Activated naive CD4-positive, alpha-beta T cell treated with anti-CD3 and anti-CD28 coated beads for 36 hours (primary cell): ENCODE data around the gene PDGFRA. TPM values are rescaled to one million over a fixed set of nuclear protein-coding genes. Genes with fewer than 3 reads are reported as not detected.

ENCODE experiments used
- CTCF ChIA-PET: fragments of 350-600 bp; sonication (Branson Sonifier 250); formaldehyde crosslinking; loops from one replicate; lab custom pipeline; 2021; ENCODE audit warnings: antibody characterized with exemption; lab: Charles Lee
- DNase-seq: peaks from one replicate; pipeline ENCODE4 v3.0.0-alpha.2; 2020
- H3K27ac Mint-ChIP-seq: one replicate; pipeline ENCODE4 v1.8.0; 2021; ENCODE audit warnings: mild to moderate bottlenecking, mixed read lengths
- H3K27me3 Mint-ChIP-seq: one replicate; pipeline ENCODE4 v1.8.0; 2021; ENCODE audit warnings: low read depth, mixed read lengths
- H3K36me3 Mint-ChIP-seq: one replicate; pipeline ENCODE4 v1.8.0; 2021; ENCODE audit warnings: low read depth, mixed read lengths
- H3K4me1 Mint-ChIP-seq: one replicate; pipeline ENCODE4 v1.8.0; 2021; ENCODE audit warnings: low read depth, mixed read lengths
- H3K4me3 Mint-ChIP-seq: one replicate; pipeline ENCODE4 v1.8.0; 2021; ENCODE audit warnings: mild to moderate bottlenecking, moderate library complexity, mixed read lengths
- H3K9me3 Mint-ChIP-seq: one replicate; pipeline ENCODE4 v1.8.0; 2021; ENCODE audit warnings: mixed read lengths
- intact Hi-C: fragments of 100-400 bp; cut with micrococcal nuclease; formaldehyde crosslinking; loops from one replicate; pipeline ENCODE4 v1.15.1; 2023
- total RNA-seq, 2 experiments: library from RNA; stranded (reverse); gene quantifications; one replicate each; pipeline ENCODE4 v1.2.3, GENCODE V29; 2021

PDGFRA gene
- total RNA-seq, 2 experiments from 2014 or later, result not detected

DNA sequence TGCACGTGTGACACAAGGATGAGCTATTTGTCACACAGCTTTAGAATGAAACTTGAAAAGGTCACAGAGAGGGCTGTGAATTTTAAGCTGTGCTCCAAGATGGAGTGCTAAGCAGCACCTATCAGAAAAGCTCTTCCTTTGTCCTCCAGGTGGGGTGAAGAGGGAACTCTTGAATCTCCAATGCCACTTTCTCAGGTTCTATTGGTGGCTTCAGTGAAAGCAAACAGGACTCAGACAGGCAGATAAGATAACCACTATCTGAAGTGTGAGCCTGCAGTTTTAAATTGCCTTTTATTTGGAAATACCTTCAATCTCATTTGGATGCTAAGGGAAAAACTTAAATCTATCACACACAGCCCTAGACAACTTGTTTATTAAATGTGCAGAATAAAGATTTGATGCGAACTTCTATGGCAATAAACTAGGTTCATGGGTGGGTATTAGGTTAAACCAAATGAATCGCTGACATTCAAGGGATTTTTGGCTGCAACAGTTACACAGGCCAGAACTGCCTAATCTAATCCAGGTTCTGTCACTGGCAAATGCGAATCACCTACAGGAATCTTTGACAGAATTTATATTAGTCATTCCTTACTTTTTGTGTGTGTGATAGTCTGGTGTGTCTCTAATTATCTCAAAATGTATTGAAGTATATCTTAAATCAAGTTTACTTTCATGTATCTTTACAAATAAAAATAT, 13.6 kb upstream of the PDGFRA start:
- Mint-ChIP-seq H3K27me3 (peaks cover 19% of the 10 kb centered on the region), H3K4me1 (peaks cover 4% of the 10 kb centered on the region), H3K36me3 (no peaks in the 10 kb centered on the region), H3K9me3 (no peaks in the 10 kb centered on the region), H3K4me3 (no peak overlapping the region), H3K27ac (no peak overlapping the region)
- CTCF ChIA-PET, result interaction anchor here (0.5 to 8.8 kb wide), 6 partner anchors 18 to 1008 kb away, joined by 3 to 132 read pairs (median 7); no protein-coding TSS in a partner anchor
- intact Hi-C loops, result loop anchor here (5.0 kb wide), 1 partner anchor 153 kb away; the partner anchor contains the start of gene CHIC2
- no peak for DNase-seq

DNA sequence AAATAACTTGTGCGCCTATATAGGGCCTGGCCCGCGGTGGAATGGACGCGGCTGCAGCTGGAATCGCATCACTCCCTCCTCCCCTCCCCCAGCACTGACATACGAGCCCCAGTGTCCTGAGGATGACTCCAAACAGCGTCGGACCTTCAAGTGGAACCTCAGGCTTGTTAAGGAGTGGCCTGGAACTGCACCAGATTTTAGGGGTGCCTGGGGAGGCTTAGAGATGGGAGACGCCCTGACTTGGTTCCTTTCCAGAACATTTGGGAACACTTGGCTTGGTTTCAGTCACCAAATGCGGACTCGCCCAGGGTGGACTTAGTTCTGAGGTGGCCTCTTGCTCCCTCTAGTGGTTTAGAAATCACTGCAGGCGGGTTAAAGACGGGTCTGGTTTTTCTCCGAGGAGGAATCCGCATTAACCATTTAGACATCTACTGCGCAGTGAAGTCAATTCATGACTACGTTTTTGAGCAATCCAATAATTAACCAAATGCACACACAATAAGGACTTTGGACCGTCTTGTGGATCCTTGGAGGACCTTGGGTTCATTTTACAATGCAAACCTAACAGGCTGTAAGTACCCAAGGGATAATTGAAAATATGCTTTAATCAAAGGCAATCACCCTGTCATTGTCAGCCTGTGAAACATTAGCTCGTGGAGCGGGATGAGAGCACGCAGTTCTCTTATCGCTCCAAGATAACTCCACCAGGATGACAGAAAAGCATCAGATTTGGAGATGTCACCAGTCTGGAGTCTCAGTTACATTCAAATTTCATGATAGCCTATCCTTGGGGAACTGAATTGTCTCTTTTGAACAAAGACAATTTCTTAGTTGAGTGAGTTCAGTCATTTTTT, 11.2 kb upstream of the PDGFRA start:
- H3K4me1 Mint-ChIP-seq, result peaks cover 4% of the 10 kb centered on the region
- H3K9me3 Mint-ChIP-seq, result no peaks in the 10 kb centered on the region
- CTCF ChIA-PET, result interaction anchor here (0.7 to 8.8 kb wide), 13 partner anchors 9 to 1143 kb away, joined by 3 to 132 read pairs (median 3); no protein-coding TSS in a partner anchor
- intact Hi-C loops, result loop anchor here (1.0 to 5.0 kb wide), 4 partner anchors 15 to 310 kb away; partner anchors contain the start of gene CHIC2
- H3K4me3 Mint-ChIP-seq, result peak overlapping the region; percentile 22
- H3K27me3 Mint-ChIP-seq, result peaks cover 29% of the 10 kb centered on the region
- peak; percentile 70 for DNase-seq
- no peak overlapping the region for H3K27ac Mint-ChIP-seq
- no peaks in the 10 kb centered on the region for H3K36me3 Mint-ChIP-seq

DNA sequence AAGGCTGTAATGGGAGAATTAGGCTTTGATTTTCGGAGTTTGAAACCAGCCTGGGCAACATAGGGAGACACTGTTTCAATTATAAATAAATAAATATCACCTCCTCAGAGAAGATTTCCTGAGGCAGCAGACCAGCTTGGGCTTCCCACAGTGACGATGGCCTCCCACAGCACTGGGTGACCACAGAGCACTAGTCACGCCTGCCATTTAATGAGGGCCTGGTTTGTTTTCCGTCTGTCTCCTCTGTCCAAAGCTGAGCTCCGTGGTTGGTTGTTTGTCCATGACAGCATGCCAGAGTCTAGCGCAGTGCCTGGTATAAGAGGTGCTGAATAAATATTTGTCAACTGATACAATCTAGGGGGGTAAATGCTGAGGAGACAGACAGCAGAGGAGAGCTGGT, 10.4 kb upstream of the PDGFRA start:
- CTCF ChIA-PET, result interaction anchor here (0.7 to 8.8 kb wide), 10 partner anchors 9 to 1144 kb away, joined by 3 to 132 read pairs (median 3); no protein-coding TSS in a partner anchor
- Mint-ChIP-seq H3K4me1 (peaks cover 4% of the 10 kb centered on the region), H3K27me3 (peaks cover 29% of the 10 kb centered on the region), H3K27ac (no peak overlapping the region), H3K36me3 (no peaks in the 10 kb centered on the region), H3K4me3 (no peak overlapping the region), H3K9me3 (no peaks in the 10 kb centered on the region)
- DNase-seq, result no peak
- intact Hi-C loops, result loop anchor here (1.0 to 5.0 kb wide), 3 partner anchors 15 to 310 kb away; partner anchors contain the start of gene CHIC2

DNA sequence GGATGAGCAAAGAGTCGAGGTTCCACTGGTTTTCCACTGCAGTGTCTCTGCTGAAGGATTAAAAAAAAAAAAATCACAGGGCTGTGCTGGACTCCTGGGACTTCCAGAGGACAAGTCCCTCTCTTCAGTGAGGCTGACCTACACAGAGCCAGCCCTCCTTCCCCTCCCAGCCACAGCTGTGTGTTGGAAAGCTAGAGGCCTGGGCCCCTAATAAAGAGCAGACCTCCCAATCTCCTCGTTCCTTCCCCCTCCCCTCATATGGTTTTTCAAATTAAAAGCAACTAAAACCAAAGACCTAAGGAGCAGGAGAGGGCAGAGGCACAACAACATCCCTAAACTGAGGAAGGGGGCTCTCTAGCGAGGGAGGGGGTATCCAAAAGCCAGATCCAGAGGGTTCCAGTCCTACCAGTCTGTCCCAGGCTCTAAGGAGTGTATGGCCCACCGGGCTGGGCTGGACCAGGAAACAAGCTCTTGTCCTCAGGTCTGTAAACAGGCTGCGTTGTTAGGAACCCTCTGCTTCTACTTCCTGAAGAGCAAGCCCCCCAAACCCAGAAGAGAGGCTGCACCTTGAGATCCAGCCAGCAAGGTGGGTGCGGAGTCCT, 4.0 kb upstream of the PDGFRA start:
- intact Hi-C loops, result loop anchor here (5.0 to 10.0 kb wide), 3 partner anchors 630 to 848 kb away; partner anchors contain the start of genes FIP1L1 and LNX1
- Mint-ChIP-seq H3K36me3 (no peaks in the 10 kb centered on the region), H3K4me3 (no peak overlapping the region), H3K27me3 (peaks cover 79% of the 10 kb centered on the region), H3K27ac (no peak overlapping the region), H3K4me1 (peaks cover 35% of the 10 kb centered on the region), H3K9me3 (no peaks in the 10 kb centered on the region)
- DNase-seq, result no peak
- CTCF ChIA-PET, result interaction anchor here (0.6 to 3.0 kb wide), 3 partner anchors 9 to 295 kb away, joined by 3 to 19 read pairs (median 7); no protein-coding TSS in a partner anchor

DNA sequence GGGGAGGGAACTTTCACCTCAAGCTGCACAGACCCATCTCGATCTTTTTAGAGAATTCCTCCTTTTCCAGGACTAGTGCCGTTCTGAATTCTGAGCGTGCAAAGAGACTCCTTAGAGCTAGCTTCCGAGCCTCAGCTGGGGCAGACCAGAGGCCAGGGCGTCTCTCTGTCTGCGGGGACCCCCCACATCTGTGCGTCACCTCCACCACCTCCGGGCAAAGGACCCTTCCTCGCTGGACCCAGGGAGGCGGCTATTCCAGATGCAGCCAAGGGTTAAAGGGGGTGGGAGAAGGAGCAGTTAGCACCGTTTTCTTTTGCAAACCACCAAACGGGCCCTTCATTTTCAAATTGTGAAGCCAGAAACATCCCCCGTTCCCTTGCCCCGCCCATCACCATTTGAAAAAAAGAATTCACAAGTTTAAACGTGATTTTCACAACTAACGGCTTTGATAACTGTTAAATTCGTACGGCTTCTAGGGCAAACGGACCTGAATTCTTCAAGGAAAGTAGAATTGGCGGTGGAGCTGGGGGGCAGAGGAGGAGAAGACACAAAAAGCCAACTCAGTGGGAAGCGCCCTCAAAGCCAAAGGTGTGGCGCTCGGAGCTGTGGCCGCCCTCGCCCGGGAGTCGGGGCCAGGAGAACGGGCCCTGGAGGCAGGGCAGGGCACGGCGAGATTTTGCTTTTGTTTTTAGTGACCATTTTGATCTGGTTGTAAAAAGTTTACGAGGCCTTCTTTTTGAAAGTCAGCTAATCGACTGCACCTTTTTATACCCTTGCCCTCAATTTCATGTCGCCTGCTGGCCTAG, 3.3 kb upstream of the PDGFRA start:
- H3K9me3 Mint-ChIP-seq, result no peaks in the 10 kb centered on the region
- H3K4me1 Mint-ChIP-seq, result peaks cover 38% of the 10 kb centered on the region
- intact Hi-C loops, result loop anchor here (5.0 to 10.0 kb wide), 3 partner anchors 631 to 848 kb away; partner anchors contain the start of genes FIP1L1 and LNX1
- H3K27me3 Mint-ChIP-seq, result peaks cover 84% of the 10 kb centered on the region
- no peaks in the 10 kb centered on the region for H3K36me3 Mint-ChIP-seq
- peak; percentile 6 for DNase-seq
- peak overlapping the region; percentile 60 for H3K4me3 Mint-ChIP-seq
- H3K27ac Mint-ChIP-seq, result no peak overlapping the region
- CTCF ChIA-PET, result interaction anchor here (0.5 to 3.0 kb wide), 6 partner anchors 8 to 1559 kb away, joined by 3 to 19 read pairs (median 4); no protein-coding TSS in a partner anchor

DNA sequence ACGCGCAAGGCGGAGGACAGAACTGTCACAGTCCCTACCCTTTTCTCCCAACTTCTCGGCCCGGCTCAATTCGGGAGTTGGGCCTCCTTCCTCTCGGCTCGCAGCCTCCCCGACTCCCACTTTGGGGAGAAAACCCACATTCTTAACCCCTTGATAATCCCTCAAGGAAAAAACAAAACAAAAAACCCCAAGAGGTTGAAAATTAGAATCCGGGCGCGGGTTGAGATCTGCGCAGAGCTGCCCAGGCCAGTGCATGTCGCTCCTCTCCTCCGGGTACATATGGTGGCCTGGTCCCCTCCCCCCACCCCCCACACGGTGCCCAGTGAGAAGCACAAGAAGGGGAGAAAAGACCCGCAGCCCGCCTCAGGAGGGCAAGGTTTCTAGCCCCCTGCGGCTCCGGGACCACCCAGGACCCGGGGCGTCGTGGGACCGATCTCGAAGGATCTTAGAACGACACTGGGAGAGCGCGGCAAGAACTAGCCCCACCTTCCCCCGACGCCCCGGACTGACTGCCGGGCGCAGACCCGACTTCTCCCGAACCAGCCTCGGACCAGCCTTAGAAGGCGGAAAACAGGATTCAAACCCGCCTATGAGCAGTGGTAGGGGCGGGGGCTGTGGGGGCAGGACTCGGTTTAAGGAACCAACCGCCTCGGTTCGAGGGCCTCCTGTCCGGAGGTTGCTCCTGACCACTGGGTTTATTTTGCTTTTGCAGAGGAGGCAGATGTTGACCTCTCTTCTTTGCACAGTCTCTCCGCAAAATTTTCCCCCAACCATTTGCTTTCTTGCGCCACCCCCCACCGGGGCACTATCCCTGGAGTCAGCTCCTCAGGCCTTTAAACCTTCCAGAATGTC, 2.5 kb upstream of the PDGFRA start:
- Mint-ChIP-seq H3K4me1 (peaks cover 43% of the 10 kb centered on the region), H3K36me3 (no peaks in the 10 kb centered on the region), H3K9me3 (no peaks in the 10 kb centered on the region), H3K27ac (no peak overlapping the region), H3K27me3 (peaks cover 87% of the 10 kb centered on the region), H3K4me3 (peak overlapping the region; percentile 60)
- peak; percentile 13 for DNase-seq
- CTCF ChIA-PET, result interaction anchor here (0.5 to 3.0 kb wide), 6 partner anchors 7 to 1560 kb away, joined by 3 to 19 read pairs (median 4); no protein-coding TSS in a partner anchor
- intact Hi-C loops, result loop anchor here (5.0 to 10.0 kb wide), 3 partner anchors 632 to 849 kb away; partner anchors contain the start of genes FIP1L1 and LNX1

DNA sequence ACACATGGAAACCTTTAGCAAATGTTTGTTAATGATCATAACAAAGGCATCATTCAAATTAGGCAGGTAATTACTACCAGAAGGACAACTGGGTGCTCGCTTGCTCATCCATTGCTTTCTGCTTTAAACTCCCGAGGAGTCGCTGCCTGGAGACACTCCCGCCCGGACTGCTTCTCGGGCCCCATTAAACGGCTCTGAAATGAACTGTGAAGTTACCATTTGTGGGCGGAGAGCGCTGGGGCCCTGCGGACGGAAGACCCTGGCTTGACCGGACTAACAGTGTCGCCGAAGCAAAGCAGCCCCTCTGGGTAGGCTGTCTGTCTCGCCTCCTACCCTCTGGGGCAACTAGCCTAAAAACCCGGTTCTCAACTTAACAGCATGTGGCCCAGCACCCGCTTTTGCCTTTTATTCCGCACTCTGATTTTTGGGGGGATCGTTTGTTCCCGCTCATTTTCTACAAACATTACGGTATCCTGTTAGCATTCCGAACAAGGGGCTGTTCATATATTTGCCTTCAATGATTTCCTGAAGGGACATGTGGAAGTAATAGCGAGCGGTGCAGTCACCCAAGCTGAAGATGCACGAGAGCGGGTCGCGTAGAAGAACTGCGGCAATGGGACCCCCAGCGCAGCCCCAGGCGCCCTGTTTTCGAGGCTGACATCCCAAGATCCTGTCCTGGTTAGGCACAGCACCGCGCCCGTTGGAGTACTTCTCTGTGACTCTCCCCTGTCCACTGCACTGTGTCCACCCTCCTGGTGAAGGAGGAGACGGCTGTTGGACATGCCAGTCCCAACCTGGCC, 1.6 kb upstream of the PDGFRA start:
- peak overlapping the region; percentile 59 for H3K4me3 Mint-ChIP-seq

DNA sequence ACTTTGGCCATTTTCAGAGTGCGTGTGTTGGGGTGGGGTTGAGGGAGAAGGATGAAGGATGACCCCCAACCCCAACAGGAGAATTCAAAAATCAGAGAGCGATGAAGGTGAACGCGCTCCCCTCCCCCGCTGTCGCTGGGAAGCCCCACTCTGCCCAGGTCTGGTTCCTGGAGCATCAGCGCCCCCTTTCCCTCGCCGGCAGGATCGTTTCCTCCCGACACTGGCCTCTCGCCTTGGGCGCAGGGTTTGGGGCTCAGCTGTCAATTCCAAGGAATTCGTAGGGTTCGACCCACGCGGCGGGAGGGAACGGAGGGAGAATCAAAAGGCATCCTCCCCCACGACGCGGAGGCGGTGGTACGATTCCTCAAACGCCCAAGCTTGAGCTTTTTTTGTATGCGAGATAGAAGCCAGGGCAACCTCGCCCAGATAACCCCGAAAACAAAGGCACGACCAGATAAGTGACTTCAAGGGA, 1.0 kb upstream of the PDGFRA start:
- Mint-ChIP-seq H3K9me3 (no peaks in the 10 kb centered on the region), H3K27me3 (peaks cover 89% of the 10 kb centered on the region), H3K4me1 (peaks cover 49% of the 10 kb centered on the region), H3K36me3 (no peaks in the 10 kb centered on the region), H3K27ac (no peak overlapping the region), H3K4me3 (peak overlapping the region; percentile 59)
- DNase-seq, result peak; percentile 79
- intact Hi-C loops, result loop anchor here (1.0 to 10.0 kb wide), 6 partner anchors 129 to 851 kb away; partner anchors contain the start of genes FIP1L1 and LNX1
- CTCF ChIA-PET, result interaction anchor here (0.6 to 2.2 kb wide), 8 partner anchors 10 to 1056 kb away, joined by 3 to 4 read pairs (median 3); no protein-coding TSS in a partner anchor

More for the DNA sequence above, 1.6 kb upstream of the PDGFRA start:
- CTCF ChIA-PET, result interaction anchor here (0.9 to 3.0 kb wide), 6 partner anchors 9 to 318 kb away, joined by 3 to 19 read pairs (median 4); no protein-coding TSS in a partner anchor
- peaks cover 89% of the 10 kb centered on the region for H3K27me3 Mint-ChIP-seq
- peaks cover 49% of the 10 kb centered on the region for H3K4me1 Mint-ChIP-seq
- DNase-seq, result peak; percentile 7
- H3K9me3 Mint-ChIP-seq, result no peaks in the 10 kb centered on the region
- intact Hi-C loops, result loop anchor here (1.0 to 10.0 kb wide), 6 partner anchors 129 to 850 kb away; partner anchors contain the start of genes FIP1L1 and LNX1
- H3K36me3 Mint-ChIP-seq, result no peaks in the 10 kb centered on the region
- H3K27ac Mint-ChIP-seq, result no peak overlapping the region

DNA sequence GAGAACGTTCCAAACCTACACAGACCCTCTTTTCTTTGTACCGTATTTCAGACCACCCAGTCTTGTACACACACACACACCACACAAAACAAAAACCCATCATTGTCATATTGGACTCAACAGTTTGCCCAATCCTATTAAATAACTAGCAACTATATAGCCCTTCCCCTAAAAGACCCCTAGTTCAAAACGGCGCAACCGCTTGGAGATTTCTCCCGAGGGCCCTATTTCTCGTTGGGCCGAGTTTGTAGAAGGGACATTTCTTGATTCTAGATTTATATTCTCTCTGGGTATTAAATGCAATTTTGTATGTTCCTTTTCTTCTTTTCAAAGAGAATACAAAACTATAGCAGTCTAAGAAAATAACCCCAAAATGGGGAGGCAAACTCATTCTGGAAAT, 547 bp upstream of the PDGFRA start:
- Mint-ChIP-seq H3K36me3 (no peaks in the 10 kb centered on the region), H3K27me3 (peaks cover 84% of the 10 kb centered on the region), H3K4me3 (peak overlapping the region; percentile 59), H3K27ac (no peak overlapping the region), H3K4me1 (peaks cover 49% of the 10 kb centered on the region), H3K9me3 (no peaks in the 10 kb centered on the region)
- no peak for DNase-seq
- intact Hi-C loops, result loop anchor here (1.0 to 10.0 kb wide), 6 partner anchors 130 to 851 kb away; partner anchors contain the start of genes FIP1L1 and LNX1
- CTCF ChIA-PET, result interaction anchor here (0.6 to 2.2 kb wide), 9 partner anchors 9 to 1056 kb away, joined by 3 to 4 read pairs (median 3); no protein-coding TSS in a partner anchor
